OCI-LY1 (cell line): Measurements from ENCODE around the gene CRHR1.
"Not testable (repeated sequence)": the region's sequence is repeated elsewhere in the genome, so short reads cannot be mapped to it uniquely, and the experiment has no call there.

Experiments
- H2AFZ ChIP-seq: fragments of 200-600 bp; sonication (generic), shearing (Covaris generic); 2 replicates; pipeline ENCODE4 v1.6.0; 2014; ENCODE audit warnings: antibody characterized with exemption, mild to moderate bottlenecking, low read length
- H3F3A ChIP-seq: fragments of 200-600 bp; sonication (generic), shearing (Covaris generic); 2 replicates; pipeline ENCODE4 v1.6.0; 2014; ENCODE audit warnings: mild to moderate bottlenecking, antibody characterized with exemption, low read length, moderate library complexity; ENCODE audit not compliant: insufficient read depth
- H3K27ac ChIP-seq: fragments of 200-600 bp; sonication (generic); 2 replicates; pipeline ENCODE4 v1.5.1; 2014; ENCODE audit warnings: low read length, mixed run types, mild to moderate bottlenecking, low read depth; ENCODE audit not compliant: poor library complexity, severe bottlenecking
- H3K27me3 ChIP-seq: fragments of 200-600 bp; sonication (generic); 2 replicates; pipeline ENCODE4 v1.6.0; 2014; ENCODE audit warnings: antibody characterized with exemption, mild to moderate bottlenecking, low read length, moderate library complexity; ENCODE audit not compliant: insufficient read depth
- H3K36me3 ChIP-seq: fragments of 200-600 bp; sonication (generic); 2 replicates; pipeline ENCODE4 v1.6.1; 2014; ENCODE audit warnings: mild to moderate bottlenecking, antibody characterized with exemption, low read length, moderate library complexity, mixed read lengths; ENCODE audit not compliant: insufficient read depth
- H3K4me1 ChIP-seq: fragments of 200-600 bp; sonication (generic); 2 replicates; pipeline ENCODE4 v1.5.1; 2014; ENCODE audit warnings: mild to moderate bottlenecking, low read length, moderate library complexity; ENCODE audit not compliant: insufficient read depth, severe bottlenecking
- H3K4me2 ChIP-seq: fragments of 200-600 bp; sonication (generic), shearing (Covaris generic); 2 replicates; pipeline ENCODE4 v1.6.1; 2014; ENCODE audit warnings: low read length
- H3K4me3 ChIP-seq: fragments of 200-600 bp; sonication (generic); 2 replicates; pipeline ENCODE4 v1.5.1; 2014; ENCODE audit warnings: low read length, low read depth, mild to moderate bottlenecking, mixed read lengths; ENCODE audit not compliant: poor library complexity, severe bottlenecking
- H3K79me2 ChIP-seq: fragments of 200-600 bp; shearing (Covaris generic); 2 replicates; pipeline ENCODE4 v1.6.1; 2016; ENCODE audit warnings: mixed run types, low read length, mixed read lengths; ENCODE audit not compliant: insufficient read depth
- H3K9ac ChIP-seq: fragments of 200-600 bp; sonication (generic), shearing (Covaris generic); 2 replicates; pipeline ENCODE4 v1.6.1; 2014; ENCODE audit warnings: mild to moderate bottlenecking, low read length, mixed read lengths
- H3K9me2 ChIP-seq: fragments of 200-600 bp; sonication (generic), shearing (Covaris generic); 2 replicates; pipeline ENCODE4 v1.6.1; 2014; ENCODE audit warnings: low read depth, mild to moderate bottlenecking, low read length, mixed read lengths
- H3K9me3 ChIP-seq: fragments of 200-600 bp; shearing (Covaris generic); 2 replicates; pipeline ENCODE4 v1.6.1; 2014; ENCODE audit warnings: low read length, mixed read lengths
- H4K20me1 ChIP-seq: fragments of 200-600 bp; sonication (generic), shearing (Covaris generic); 2 replicates; pipeline ENCODE4 v1.6.0; 2016; ENCODE audit warnings: mild to moderate bottlenecking, low read length; ENCODE audit not compliant: insufficient read depth
- EZH2 ChIP-seq: fragments of 200-600 bp; sonication (generic), shearing (Covaris generic); IDR thresholded peaks from 2 replicates; pipeline ENCODE4 v1.8.0; 2017; ENCODE audit warnings: borderline replicate concordance, mixed run types, mild to moderate bottlenecking, antibody characterized with exemption, low read length, moderate library complexity, mixed read lengths
- TF ChIP-seq, protein P1 (sequence below): fragments of 200-600 bp; sonication (generic), shearing (Covaris generic); IDR thresholded peaks from 2 replicates; pipeline ENCODE4 v1.5.1; 2017; ENCODE audit warnings: mild to moderate bottlenecking, antibody characterized with exemption, low read length, moderate library complexity, mixed read lengths

The CRHR1 gene

DNA sequence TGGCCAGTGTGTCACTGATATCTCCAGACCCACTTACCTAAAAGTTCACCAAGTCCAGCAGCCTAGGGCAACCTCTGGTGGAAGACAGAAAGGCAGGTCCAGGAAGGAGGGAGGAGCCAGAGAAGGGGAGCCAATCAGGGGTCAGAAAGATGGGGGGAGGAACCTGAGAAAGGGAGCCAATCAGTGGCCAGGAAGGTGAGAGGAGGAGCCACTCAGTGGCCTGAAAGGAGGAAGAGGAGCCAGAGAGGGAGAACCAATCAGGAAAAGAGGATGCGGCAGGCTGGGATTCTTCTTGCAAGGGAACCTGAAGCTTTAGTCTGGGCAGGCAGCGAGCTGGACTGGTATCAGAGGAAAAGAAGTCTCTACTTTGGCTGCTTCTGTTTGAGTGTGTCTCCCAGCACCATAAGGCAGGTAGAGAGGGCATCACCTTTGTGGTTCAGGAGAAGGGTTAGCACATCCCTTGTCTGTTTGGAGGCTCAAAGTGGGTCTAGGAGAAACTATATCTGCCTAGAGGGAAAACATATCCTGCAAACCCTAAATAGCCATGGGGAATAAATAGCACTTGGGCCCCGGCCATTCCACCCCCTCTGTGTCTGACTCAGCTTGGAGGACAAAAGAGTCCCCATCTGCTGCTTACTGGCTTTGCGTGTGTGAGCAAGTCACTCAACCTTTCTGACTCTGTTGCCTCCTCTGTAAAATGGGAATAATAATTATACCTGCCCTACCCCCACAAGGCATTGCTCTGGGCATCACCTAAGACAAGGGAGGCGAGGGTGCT is 43.4 kb upstream of the CRHR1 start:
- no peaks in the 10 kb centered on the region for H3K79me2 ChIP-seq
- H3K4me2 ChIP-seq, result no peak overlapping the region
- H3K9ac ChIP-seq, result no peak overlapping the region
- no peak overlapping the region for H3K4me3 ChIP-seq
- no peaks in the 10 kb centered on the region for H3K4me1 ChIP-seq
- H3K36me3 ChIP-seq, result no peaks in the 10 kb centered on the region
- no peaks in the 10 kb centered on the region for H3K27me3 ChIP-seq
- no peak overlapping the region for H2AFZ ChIP-seq
- H3K27ac ChIP-seq, result no peak overlapping the region
- H3F3A ChIP-seq, result no peaks in the 10 kb centered on the region
- H4K20me1 ChIP-seq, result no peaks in the 10 kb centered on the region
- H3K9me2 ChIP-seq, result no peaks in the 10 kb centered on the region
- TF ChIP-seq EZH2, result no peak
- TF ChIP-seq, protein P1, sequence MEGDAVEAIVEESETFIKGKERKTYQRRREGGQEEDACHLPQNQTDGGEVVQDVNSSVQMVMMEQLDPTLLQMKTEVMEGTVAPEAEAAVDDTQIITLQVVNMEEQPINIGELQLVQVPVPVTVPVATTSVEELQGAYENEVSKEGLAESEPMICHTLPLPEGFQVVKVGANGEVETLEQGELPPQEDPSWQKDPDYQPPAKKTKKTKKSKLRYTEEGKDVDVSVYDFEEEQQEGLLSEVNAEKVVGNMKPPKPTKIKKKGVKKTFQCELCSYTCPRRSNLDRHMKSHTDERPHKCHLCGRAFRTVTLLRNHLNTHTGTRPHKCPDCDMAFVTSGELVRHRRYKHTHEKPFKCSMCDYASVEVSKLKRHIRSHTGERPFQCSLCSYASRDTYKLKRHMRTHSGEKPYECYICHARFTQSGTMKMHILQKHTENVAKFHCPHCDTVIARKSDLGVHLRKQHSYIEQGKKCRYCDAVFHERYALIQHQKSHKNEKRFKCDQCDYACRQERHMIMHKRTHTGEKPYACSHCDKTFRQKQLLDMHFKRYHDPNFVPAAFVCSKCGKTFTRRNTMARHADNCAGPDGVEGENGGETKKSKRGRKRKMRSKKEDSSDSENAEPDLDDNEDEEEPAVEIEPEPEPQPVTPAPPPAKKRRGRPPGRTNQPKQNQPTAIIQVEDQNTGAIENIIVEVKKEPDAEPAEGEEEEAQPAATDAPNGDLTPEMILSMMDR, result no peak
- H3K9me3 ChIP-seq, result no peaks in the 10 kb centered on the region

DNA sequence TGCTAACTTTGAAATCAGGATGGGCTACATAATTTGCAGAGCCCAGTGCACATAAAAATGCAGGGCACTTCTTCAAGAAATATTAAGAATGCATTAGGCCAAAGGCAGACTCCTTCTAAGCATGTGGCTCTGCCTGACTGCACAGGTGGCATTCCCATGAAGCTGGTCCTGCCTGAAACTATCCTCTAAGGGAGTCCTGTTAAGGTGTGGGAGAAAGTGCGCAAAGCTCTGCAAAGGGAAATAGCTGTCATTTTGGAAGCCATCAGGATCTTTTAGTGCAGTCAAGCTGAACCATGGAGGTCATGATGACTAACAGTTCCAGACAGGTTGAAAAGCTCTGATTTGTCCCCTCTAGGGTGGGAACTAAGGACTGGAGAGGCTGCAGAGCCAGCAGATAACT is 41.9 kb upstream of the CRHR1 start:
- Histone ChIP-seq H3K36me3 (no peaks in the 10 kb centered on the region), H3K9me2 (no peaks in the 10 kb centered on the region), H3K4me3 (no peak overlapping the region), H3F3A (no peaks in the 10 kb centered on the region), H4K20me1 (no peaks in the 10 kb centered on the region), H3K27me3 (no peaks in the 10 kb centered on the region), H3K9ac (no peak overlapping the region), H3K9me3 (no peaks in the 10 kb centered on the region), H2AFZ (no peak overlapping the region), H3K27ac (no peak overlapping the region), H3K4me1 (no peaks in the 10 kb centered on the region), H3K4me2 (no peak overlapping the region), H3K79me2 (no peaks in the 10 kb centered on the region)
- no peak for TF ChIP-seq EZH2
- TF ChIP-seq, protein P1, result no peak

DNA sequence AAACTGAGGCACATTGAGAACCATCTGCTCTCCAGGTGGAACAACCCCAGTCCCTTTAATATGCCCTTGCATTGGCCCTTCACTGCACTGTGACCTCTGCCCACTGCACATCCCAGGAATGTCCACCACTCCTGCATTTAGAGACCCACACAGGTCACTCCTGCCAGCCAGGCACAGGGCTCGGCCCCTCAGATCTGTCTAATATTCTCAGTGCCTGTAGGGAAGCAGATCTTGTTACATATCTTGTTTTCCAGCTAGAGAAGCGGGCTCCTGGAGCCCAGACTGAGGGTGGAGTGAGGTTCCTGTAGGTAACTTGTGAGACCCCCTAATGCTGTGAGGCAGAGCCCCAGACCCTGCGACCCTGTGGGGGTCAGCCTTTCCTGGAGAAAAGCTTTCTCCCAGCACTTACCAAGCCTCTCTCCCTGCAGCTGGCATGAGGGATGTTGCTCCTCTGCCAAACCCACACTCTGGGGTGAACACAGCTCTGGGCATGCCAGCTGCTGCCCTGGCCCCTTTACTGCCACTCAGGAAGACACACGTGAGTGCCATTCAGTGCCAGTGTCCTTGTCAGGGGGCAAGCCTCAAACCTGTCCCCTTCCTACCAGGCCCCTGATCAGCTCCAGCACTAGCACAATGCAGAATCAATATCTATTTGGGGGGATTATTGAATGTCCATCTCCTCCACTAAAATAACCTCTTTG is 40.3 kb upstream of the CRHR1 start:
- H3K79me2 ChIP-seq, result no peaks in the 10 kb centered on the region
- no peaks in the 10 kb centered on the region for H3F3A ChIP-seq
- H3K9ac ChIP-seq, result no peak overlapping the region
- H3K9me2 ChIP-seq, result no peaks in the 10 kb centered on the region
- H3K9me3 ChIP-seq, result no peaks in the 10 kb centered on the region
- H2AFZ ChIP-seq, result no peak overlapping the region
- H3K4me3 ChIP-seq, result no peak overlapping the region
- H3K4me2 ChIP-seq, result no peak overlapping the region
- no peaks in the 10 kb centered on the region for H4K20me1 ChIP-seq
- H3K4me1 ChIP-seq, result no peaks in the 10 kb centered on the region
- TF ChIP-seq EZH2, result no peak
- TF ChIP-seq, protein P1, result no peak
- no peaks in the 10 kb centered on the region for H3K36me3 ChIP-seq
- H3K27ac ChIP-seq, result no peak overlapping the region
- no peaks in the 10 kb centered on the region for H3K27me3 ChIP-seq

DNA sequence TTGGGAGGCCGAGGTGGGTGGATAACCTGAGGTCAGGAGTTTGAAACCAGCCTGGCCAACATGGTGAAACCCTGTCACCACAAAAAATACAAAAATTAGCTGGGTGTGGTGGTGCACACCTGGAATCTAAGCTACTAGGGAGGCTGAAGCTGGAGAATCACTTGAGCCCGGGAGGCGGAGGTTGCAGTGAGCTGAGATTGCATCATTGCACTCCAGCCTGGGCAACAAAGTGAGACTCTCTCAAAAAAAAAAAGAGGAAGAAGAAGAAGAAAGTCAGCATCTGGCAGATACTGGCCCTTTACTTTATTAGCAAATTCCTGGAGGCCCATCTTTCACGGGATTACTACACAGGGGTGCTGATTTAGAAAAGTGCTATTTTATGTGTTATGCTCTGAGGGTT is 39.3 kb upstream of the CRHR1 start:
- not testable (repeated sequence) for H3K4me3 ChIP-seq, H3K9me3 ChIP-seq, H3K9ac ChIP-seq, H3K27me3 ChIP-seq, H3K27ac ChIP-seq, H4K20me1 ChIP-seq, H3K4me2 ChIP-seq, H3K9me2 ChIP-seq, H2AFZ ChIP-seq, H3K79me2 ChIP-seq, H3K4me1 ChIP-seq, H3K36me3 ChIP-seq, H3F3A ChIP-seq
